ENCODE results near the gene SLC25A20.

DNA sequence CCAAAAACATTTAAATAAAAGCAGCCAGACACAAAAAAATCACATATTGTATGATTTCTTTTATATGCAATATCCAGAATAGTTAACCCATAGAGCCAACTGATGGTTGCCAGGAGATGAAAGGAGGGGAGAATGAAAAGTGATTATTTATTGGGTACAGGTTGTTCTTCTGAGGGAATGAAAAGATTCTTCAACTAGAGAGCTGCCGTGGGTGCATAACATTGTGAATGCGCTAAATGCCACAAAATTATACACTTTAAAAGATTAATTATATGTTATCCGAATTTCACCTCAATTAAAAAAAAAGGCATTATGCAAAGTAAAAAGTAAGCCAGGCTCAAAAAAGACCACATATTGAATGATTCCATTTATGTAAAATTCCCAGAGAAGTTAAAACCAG is 87.2 kb downstream of the SLC25A20 start:
- TF ChIP-seq, protein P1, sequence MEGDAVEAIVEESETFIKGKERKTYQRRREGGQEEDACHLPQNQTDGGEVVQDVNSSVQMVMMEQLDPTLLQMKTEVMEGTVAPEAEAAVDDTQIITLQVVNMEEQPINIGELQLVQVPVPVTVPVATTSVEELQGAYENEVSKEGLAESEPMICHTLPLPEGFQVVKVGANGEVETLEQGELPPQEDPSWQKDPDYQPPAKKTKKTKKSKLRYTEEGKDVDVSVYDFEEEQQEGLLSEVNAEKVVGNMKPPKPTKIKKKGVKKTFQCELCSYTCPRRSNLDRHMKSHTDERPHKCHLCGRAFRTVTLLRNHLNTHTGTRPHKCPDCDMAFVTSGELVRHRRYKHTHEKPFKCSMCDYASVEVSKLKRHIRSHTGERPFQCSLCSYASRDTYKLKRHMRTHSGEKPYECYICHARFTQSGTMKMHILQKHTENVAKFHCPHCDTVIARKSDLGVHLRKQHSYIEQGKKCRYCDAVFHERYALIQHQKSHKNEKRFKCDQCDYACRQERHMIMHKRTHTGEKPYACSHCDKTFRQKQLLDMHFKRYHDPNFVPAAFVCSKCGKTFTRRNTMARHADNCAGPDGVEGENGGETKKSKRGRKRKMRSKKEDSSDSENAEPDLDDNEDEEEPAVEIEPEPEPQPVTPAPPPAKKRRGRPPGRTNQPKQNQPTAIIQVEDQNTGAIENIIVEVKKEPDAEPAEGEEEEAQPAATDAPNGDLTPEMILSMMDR (IDR thresholded peaks at IDR 0.05), result no peak
- TF ChIP-seq POLR2AphosphoS5 (IDR thresholded peaks at IDR 0.05; ENCODE audit: low read depth, low read length), result no peak

Data from Panc1 (cell line).